DND-41 (cell line): ENCODE measurements around the gene SLC35F3.

Experiments used
- ATAC-seq: fragments of 200-7000 bp; cut with Tn5 transposase; 3 replicates; pipeline ENCODE4 v1.9.1; 2021; ENCODE audit warnings: low read depth; ENCODE audit not compliant: insufficient read depth
- DNase-seq: peaks from one replicate; pipeline ENCODE4 v3.0.0-alpha.2; 2020
- H2AFZ ChIP-seq: 2 replicates; pipeline ENCODE4 v1.6.0; 2012; ENCODE audit warnings: low read depth, low read length
- H3K27ac ChIP-seq: 2 replicates; pipeline ENCODE4 v1.5.1; 2012; ENCODE audit warnings: low read length, inconsistent platforms
- H3K27me3 ChIP-seq: fragments of 200-600 bp; sonication (generic); 2 replicates; pipeline ENCODE4 v1.6.0; 2012; ENCODE audit warnings: low read length, mild to moderate bottlenecking, inconsistent platforms; ENCODE audit not compliant: insufficient read depth, poor library complexity
- H3K36me3 ChIP-seq: 2 replicates; pipeline ENCODE4 v1.5.1; 2012; ENCODE audit warnings: low read length, inconsistent platforms; ENCODE audit not compliant: insufficient read depth
- H3K4me1 ChIP-seq: 2 replicates; pipeline ENCODE4 v1.5.1; 2012; ENCODE audit warnings: mild to moderate bottlenecking, low read length; ENCODE audit not compliant: insufficient read depth
- H3K4me2 ChIP-seq: 2 replicates; pipeline ENCODE4 v1.6.0; 2012; ENCODE audit warnings: mild to moderate bottlenecking, moderate library complexity, low read length, inconsistent platforms; ENCODE audit not compliant: insufficient read depth
- H3K4me3 ChIP-seq, 2 experiments: fragments of 200-600 bp in 1 of 2; shearing (Covaris generic) in 1 of 2; 2 replicates each; pipeline ENCODE4 v1.5.1; 2012 to 2016; ENCODE audit warnings: inconsistent platforms in 2 of 2, low read length in 2 of 2, mild to moderate bottlenecking in 2 of 2, low read depth in 1 of 2, moderate library complexity in 1 of 2
- H3K79me2 ChIP-seq: 2 replicates; pipeline ENCODE4 v1.6.0; 2012; ENCODE audit warnings: low read length, inconsistent platforms; ENCODE audit not compliant: insufficient read depth
- H3K9ac ChIP-seq: 2 replicates; pipeline ENCODE4 v1.6.0; 2012; ENCODE audit warnings: low read depth, mild to moderate bottlenecking, inconsistent platforms, low read length, moderate library complexity
- H3K9me3 ChIP-seq: 2 replicates; pipeline ENCODE4 v1.5.1; 2012; ENCODE audit warnings: low read length, moderate library complexity, mild to moderate bottlenecking, inconsistent platforms; ENCODE audit not compliant: insufficient read depth, severe bottlenecking
- H4K20me1 ChIP-seq: 2 replicates; pipeline ENCODE4 v1.6.0; 2012; ENCODE audit warnings: low read length; ENCODE audit not compliant: insufficient read depth
- EZH2 ChIP-seq: IDR thresholded peaks from 3 replicates; pipeline ENCODE4 v1.6.1; 2012; ENCODE audit warnings: borderline replicate concordance, low read depth, mild to moderate bottlenecking, moderate library complexity, low read length, inconsistent platforms; ENCODE audit not compliant: severe bottlenecking
- TF ChIP-seq, protein P1 (sequence below): IDR thresholded peaks from 2 replicates; pipeline ENCODE4 v1.5.1; 2012; ENCODE audit warnings: borderline replicate concordance, low read length, moderate library complexity, mild to moderate bottlenecking; ENCODE audit not compliant: poor library complexity, severe bottlenecking; ENCODE audit errors: extremely low read depth

Gene SLC35F3

DNA sequence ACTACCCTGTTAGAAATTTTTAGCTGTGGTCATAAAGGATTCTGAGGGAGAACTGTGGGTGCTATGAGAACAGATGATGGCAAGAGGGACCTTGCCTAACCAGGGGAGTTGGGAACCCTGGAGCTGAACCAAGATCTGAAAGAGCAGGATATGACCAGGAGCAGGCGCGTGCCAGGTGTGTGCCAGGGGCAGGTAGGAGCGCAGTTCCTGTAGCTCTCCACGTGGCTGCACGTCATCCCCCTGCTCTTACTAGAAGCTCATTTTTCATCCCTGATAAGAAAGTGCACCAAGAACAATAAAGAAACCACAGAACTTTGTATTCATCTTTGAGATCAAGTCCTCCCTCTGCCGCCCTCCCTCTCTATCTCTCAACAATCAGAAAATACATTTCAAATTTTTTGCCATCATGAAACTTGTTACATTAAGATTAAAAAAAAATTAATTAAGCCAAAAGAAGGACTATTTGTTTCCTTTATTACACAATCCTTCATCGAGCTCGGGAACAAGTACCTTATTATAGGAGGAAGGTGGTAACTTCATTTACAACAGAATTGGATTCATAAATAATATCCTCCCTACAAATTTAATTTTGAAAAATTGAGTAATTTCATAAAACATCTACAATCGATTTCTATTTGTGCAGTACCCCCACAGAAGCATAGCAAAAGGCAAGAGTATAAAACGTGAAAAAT is 78.5 kb downstream of the SLC35F3 start:
- Histone ChIP-seq H3K4me3 (no peak overlapping the region), H3K9me3 (no peaks in the 10 kb centered on the region), H2AFZ (no peak overlapping the region), H3K27me3 (peaks cover 2% of the 10 kb centered on the region), H3K79me2 (no peaks in the 10 kb centered on the region), H3K4me2 (no peak overlapping the region), H3K36me3 (no peaks in the 10 kb centered on the region), H4K20me1 (no peaks in the 10 kb centered on the region), H3K9ac (no peak overlapping the region), H3K27ac (no peak overlapping the region), H3K4me1 (no peaks in the 10 kb centered on the region)
- TF ChIP-seq, protein P1, sequence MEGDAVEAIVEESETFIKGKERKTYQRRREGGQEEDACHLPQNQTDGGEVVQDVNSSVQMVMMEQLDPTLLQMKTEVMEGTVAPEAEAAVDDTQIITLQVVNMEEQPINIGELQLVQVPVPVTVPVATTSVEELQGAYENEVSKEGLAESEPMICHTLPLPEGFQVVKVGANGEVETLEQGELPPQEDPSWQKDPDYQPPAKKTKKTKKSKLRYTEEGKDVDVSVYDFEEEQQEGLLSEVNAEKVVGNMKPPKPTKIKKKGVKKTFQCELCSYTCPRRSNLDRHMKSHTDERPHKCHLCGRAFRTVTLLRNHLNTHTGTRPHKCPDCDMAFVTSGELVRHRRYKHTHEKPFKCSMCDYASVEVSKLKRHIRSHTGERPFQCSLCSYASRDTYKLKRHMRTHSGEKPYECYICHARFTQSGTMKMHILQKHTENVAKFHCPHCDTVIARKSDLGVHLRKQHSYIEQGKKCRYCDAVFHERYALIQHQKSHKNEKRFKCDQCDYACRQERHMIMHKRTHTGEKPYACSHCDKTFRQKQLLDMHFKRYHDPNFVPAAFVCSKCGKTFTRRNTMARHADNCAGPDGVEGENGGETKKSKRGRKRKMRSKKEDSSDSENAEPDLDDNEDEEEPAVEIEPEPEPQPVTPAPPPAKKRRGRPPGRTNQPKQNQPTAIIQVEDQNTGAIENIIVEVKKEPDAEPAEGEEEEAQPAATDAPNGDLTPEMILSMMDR, result no peak
- TF ChIP-seq EZH2, result no peak
- DNase-seq (no peak), ATAC-seq (no peak)

DNA sequence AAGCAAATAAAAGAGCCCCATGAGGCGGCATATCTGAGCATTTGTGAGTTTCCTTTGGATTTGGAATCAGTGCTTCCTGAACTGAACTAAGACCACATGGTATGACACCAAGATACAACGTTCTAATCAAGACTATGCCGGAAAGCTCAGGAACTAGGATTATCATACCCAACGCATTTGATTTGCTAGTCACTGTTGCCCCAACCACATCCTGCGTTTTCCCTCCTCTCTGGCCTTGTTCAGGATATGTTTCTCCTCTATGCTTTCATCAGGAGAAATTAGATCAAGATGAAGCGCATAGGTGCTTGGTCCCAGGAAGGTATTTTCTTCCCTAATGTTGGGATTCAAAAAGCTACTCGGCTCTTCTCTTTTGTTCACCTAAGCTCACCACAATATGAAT is 79.3 kb downstream of the SLC35F3 start:
- no peak overlapping the region for H3K4me3 ChIP-seq
- H3K4me2 ChIP-seq, result no peak overlapping the region
- no peak overlapping the region for H3K27ac ChIP-seq
- H3K27me3 ChIP-seq, result peaks cover 7% of the 10 kb centered on the region
- no peaks in the 10 kb centered on the region for H3K79me2 ChIP-seq
- DNase-seq (no peak), ATAC-seq (no peak)
- H2AFZ ChIP-seq, result no peak overlapping the region
- no peaks in the 10 kb centered on the region for H3K9me3 ChIP-seq
- no peaks in the 10 kb centered on the region for H4K20me1 ChIP-seq
- no peak overlapping the region for H3K9ac ChIP-seq
- no peaks in the 10 kb centered on the region for H3K36me3 ChIP-seq
- no peaks in the 10 kb centered on the region for H3K4me1 ChIP-seq
- TF ChIP-seq, protein P1, result no peak
- no peak for TF ChIP-seq EZH2

DNA sequence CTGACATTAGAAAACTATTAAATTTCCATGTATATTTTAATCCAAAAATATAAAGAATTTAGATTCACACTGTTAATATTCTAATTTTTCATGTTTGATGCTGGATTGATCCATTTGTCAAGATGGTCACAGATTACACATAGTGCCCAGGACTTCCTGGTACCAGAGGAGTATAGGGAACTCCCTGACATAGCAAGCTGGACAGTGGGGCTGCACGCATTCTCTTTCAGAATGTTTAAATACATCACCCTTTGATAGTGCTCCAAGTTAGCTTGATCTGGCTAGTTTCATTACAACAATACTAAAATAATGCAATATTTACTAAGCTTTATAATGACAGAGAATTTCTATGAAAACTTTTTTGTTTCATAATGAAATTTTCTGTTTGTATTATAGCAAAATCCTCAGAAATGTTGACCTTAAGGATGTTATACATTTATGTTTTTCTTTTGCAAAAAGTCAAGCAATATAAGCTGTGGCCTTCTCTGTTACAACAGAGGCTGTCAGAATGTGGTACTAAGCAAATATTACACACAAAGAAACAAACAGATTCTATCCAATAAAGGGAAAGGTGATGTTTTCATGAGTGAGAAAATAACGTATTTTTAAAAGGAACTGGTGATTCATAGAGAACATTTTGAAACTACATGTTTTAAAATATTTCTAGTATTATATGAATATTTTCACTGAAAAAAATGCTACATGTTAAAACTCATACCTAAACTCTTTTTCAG is 84.7 kb downstream of the SLC35F3 start:
- no peak for ATAC-seq

More for the DNA sequence above, 84.7 kb downstream of the SLC35F3 start:
- H2AFZ ChIP-seq, result no peak overlapping the region
- H3K4me3 ChIP-seq, result no peak overlapping the region
- TF ChIP-seq EZH2, result no peak
- TF ChIP-seq, protein P1, result no peak
- no peak overlapping the region for H3K27ac ChIP-seq
- no peaks in the 10 kb centered on the region for H3K36me3 ChIP-seq
- H3K27me3 ChIP-seq, result peaks cover 15% of the 10 kb centered on the region
- no peaks in the 10 kb centered on the region for H3K9me3 ChIP-seq
- no peaks in the 10 kb centered on the region for H3K79me2 ChIP-seq
- H3K4me1 ChIP-seq, result no peaks in the 10 kb centered on the region
- no peak overlapping the region for H3K9ac ChIP-seq
- H4K20me1 ChIP-seq, result no peaks in the 10 kb centered on the region
- H3K4me2 ChIP-seq, result no peak overlapping the region
- DNase-seq, result no peak
